Measurements from ENCODE around the gene GHRHR.
A peak's percentile ranks its signal among the peaks of the same experiment; 100 is the strongest.

The GHRHR gene

DNA sequence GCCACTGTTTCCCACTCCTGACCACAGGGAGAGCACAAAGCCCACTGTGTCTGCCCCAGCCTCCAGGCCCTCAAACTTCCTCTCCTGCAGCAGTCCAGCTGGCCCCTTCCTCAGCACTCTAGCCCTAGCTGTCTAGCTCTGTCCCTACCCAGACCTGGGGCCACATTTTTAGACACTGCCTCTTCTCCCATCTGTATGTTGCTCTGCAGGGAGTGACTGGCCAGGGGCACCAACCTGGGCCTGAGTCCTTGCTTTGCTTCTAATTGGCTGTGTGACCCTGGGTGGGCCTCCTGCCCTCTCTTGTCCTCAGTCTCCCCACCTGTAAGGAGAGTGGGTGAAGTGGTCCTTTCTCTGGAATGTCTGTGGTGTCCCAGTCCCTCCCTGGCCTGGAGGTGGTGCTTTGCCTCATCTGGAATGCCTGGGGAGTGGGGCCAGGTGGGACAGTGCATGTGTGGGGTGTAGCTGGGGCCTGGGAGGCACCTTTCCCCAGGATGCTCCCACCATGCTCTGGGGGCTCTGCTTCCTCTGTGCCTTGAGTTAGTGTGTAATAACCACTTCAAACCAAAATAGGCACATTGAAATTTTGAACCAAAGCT is 27.0 kb upstream of the GHRHR start:
- H3K27me3 ChIP-seq (ENCODE audit: insufficient read depth, poor library complexity, severe bottlenecking) = peaks cover 6% of the 10 kb centered on the region
- TF ChIP-seq, protein P1, sequence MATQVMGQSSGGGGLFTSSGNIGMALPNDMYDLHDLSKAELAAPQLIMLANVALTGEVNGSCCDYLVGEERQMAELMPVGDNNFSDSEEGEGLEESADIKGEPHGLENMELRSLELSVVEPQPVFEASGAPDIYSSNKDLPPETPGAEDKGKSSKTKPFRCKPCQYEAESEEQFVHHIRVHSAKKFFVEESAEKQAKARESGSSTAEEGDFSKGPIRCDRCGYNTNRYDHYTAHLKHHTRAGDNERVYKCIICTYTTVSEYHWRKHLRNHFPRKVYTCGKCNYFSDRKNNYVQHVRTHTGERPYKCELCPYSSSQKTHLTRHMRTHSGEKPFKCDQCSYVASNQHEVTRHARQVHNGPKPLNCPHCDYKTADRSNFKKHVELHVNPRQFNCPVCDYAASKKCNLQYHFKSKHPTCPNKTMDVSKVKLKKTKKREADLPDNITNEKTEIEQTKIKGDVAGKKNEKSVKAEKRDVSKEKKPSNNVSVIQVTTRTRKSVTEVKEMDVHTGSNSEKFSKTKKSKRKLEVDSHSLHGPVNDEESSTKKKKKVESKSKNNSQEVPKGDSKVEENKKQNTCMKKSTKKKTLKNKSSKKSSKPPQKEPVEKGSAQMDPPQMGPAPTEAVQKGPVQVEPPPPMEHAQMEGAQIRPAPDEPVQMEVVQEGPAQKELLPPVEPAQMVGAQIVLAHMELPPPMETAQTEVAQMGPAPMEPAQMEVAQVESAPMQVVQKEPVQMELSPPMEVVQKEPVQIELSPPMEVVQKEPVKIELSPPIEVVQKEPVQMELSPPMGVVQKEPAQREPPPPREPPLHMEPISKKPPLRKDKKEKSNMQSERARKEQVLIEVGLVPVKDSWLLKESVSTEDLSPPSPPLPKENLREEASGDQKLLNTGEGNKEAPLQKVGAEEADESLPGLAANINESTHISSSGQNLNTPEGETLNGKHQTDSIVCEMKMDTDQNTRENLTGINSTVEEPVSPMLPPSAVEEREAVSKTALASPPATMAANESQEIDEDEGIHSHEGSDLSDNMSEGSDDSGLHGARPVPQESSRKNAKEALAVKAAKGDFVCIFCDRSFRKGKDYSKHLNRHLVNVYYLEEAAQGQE (IDR thresholded peaks at IDR 0.05; ENCODE audit: insufficient replicate concordance, low read depth) = no peak
- TF ChIP-seq GABPA (IDR thresholded peaks at IDR 0.05; ENCODE audit: low read depth) (no peak), SPI1 (IDR thresholded peaks at IDR 0.05; ENCODE audit: borderline replicate concordance, low read depth) (no peak), POLR2AphosphoS5 (IDR thresholded peaks at IDR 0.05; ENCODE audit: low read depth) (no peak), CTCF (IDR thresholded peaks at IDR 0.05; ENCODE audit: insufficient read depth, low read length) (no peak)
- no peak for DNase-seq (ENCODE audit: low read depth in 1 of 2, low spot score in 1 of 2)
- no peak overlapping the region for H3K4me3 ChIP-seq (replicated peaks; ENCODE audit: insufficient read depth, low read length)
- H3K27ac ChIP-seq (replicated peaks) = no peak overlapping the region

- H3K27ac ChIP-seq (replicated peaks) = no peak overlapping the region
- TF ChIP-seq, protein P1 (IDR thresholded peaks at IDR 0.05; ENCODE audit: insufficient replicate concordance, low read depth) = no peak
- TF ChIP-seq CTCF (IDR thresholded peaks at IDR 0.05; ENCODE audit: insufficient read depth, low read length) = no peak
- TF ChIP-seq GABPA (IDR thresholded peaks at IDR 0.05; ENCODE audit: low read depth) = no peak
- TF ChIP-seq POLR2AphosphoS5 (IDR thresholded peaks at IDR 0.05; ENCODE audit: low read depth) = no peak
- peaks cover 6% of the 10 kb centered on the region for H3K27me3 ChIP-seq (ENCODE audit: insufficient read depth, poor library complexity, severe bottlenecking)
- no peak overlapping the region for H3K4me3 ChIP-seq (replicated peaks; ENCODE audit: insufficient read depth, low read length)
- no peak for DNase-seq (ENCODE audit: low read depth in 1 of 2, low spot score in 1 of 2)
Observed at GRCh38 chr7:30937416-30937815, 26.3 kb upstream of the GHRHR start.

GRCh38 chr7:30938435-30939316 is 25.1 kb upstream of the GHRHR start:
- H3K27me3 ChIP-seq (ENCODE audit: insufficient read depth, poor library complexity, severe bottlenecking) = peaks cover 7% of the 10 kb centered on the region
- TF ChIP-seq GABPA (IDR thresholded peaks at IDR 0.05; ENCODE audit: low read depth) (no peak), CTCF (IDR thresholded peaks at IDR 0.05; ENCODE audit: insufficient read depth, low read length) (peak; percentile 90), POLR2AphosphoS5 (IDR thresholded peaks at IDR 0.05; ENCODE audit: low read depth) (no peak), SPI1 (IDR thresholded peaks at IDR 0.05; ENCODE audit: borderline replicate concordance, low read depth) (no peak)
- TF ChIP-seq, protein P1 (IDR thresholded peaks at IDR 0.05; ENCODE audit: insufficient replicate concordance, low read depth) = no peak
- no peak overlapping the region for H3K4me3 ChIP-seq (replicated peaks; ENCODE audit: insufficient read depth, low read length)
- H3K27ac ChIP-seq (replicated peaks) = no peak overlapping the region
- peak; percentile 52 to 69 for DNase-seq (ENCODE audit: low read depth in 1 of 2, low spot score in 1 of 2)
